ENCODE measurements around the gene CCDC178. TPM values are rescaled to one million over a fixed set of nuclear protein-coding genes. Genes with fewer than 3 reads are reported as not detected.

Gene CCDC178
- total RNA-seq, 2 donors from 2014 or later, result 0.22 to 0.29 TPM

DNA sequence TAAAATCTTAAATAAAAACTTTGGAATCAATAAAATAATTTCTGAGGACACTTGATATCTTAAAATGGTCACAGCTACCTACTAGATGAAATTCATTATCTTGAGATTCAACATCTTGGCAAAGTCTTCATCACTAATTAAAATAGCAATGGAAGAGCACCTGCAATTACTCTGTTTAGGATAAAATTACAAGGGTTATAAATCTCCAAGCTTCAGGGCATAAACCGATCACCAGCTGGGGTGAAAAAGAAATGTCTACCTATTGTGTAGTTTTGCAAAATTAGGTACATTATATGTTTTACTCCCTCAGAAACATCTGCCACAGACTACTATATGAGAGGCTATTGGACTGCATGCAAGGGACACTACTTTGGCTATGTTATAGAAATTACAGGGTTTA is 327.1 kb downstream of the CCDC178 start:
- Histone ChIP-seq H3K4me1 (ENCODE audit: control insufficient read depth, insufficient read depth, low read length) (peaks cover 6% of the 10 kb centered on the region), H3K4me3 (ENCODE audit: low read length) (no peak overlapping the region), H3K9ac (ENCODE audit: extremely low read depth, low read length, poor library complexity, severe bottlenecking) (no peak overlapping the region), H3K27me3 (ENCODE audit: control insufficient read depth, insufficient read depth, low read length, poor library complexity, severe bottlenecking) (no peaks in the 10 kb centered on the region), H3K27ac (ENCODE audit: low read depth, low read length) (no peak overlapping the region), H3K9me3 (ENCODE audit: control insufficient read depth, low read length) (no peaks in the 10 kb centered on the region), H3K36me3 (ENCODE audit: control insufficient read depth, insufficient read depth, low read length) (no peaks in the 10 kb centered on the region)
- 100% methylated on average over 1 of the region's 1 CpG; no CpG with 5 or more reads in 1 of the 2 experiments for WGBS, 2 experiments (ENCODE audit: insufficient coverage in 1 of 2, insufficient read length in 1 of 2)
- no peak for DNase-seq
- Mint-ChIP-seq H3K27ac (no peak overlapping the region), H3K36me3 (ENCODE audit: low read depth) (no peaks in the 10 kb centered on the region), H3K4me3 (no peak overlapping the region), H3K27me3 (ENCODE audit: insufficient read depth) (peaks cover 1% of the 10 kb centered on the region), H3K9me3 (no peaks in the 10 kb centered on the region), H3K4me1 (peaks cover 7% of the 10 kb centered on the region)
- TF ChIP-seq, protein P1, sequence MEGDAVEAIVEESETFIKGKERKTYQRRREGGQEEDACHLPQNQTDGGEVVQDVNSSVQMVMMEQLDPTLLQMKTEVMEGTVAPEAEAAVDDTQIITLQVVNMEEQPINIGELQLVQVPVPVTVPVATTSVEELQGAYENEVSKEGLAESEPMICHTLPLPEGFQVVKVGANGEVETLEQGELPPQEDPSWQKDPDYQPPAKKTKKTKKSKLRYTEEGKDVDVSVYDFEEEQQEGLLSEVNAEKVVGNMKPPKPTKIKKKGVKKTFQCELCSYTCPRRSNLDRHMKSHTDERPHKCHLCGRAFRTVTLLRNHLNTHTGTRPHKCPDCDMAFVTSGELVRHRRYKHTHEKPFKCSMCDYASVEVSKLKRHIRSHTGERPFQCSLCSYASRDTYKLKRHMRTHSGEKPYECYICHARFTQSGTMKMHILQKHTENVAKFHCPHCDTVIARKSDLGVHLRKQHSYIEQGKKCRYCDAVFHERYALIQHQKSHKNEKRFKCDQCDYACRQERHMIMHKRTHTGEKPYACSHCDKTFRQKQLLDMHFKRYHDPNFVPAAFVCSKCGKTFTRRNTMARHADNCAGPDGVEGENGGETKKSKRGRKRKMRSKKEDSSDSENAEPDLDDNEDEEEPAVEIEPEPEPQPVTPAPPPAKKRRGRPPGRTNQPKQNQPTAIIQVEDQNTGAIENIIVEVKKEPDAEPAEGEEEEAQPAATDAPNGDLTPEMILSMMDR (conservative IDR thresholded peaks at IDR 0.05), result no peak

DNA sequence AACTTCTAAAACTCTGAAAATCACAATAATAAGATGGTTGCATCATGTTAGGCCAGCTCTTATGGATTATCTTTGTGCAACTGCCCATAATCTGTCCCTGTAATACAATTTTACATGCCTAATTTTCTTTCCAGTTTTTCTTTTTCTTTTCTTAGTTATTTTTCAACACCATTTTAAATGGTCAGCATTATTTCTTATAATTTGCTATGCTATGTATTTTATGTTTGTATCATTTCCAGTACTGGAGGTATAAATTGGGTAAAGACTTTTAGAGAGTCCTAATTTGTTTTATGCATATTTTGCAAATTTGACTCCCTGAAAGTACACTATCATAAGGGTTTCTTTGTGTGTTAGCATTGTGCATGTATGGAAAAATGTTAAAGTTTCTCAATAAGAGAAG is 333.0 kb downstream of the CCDC178 start:
- peaks cover 2% of the 10 kb centered on the region for H3K27me3 Mint-ChIP-seq (ENCODE audit: insufficient read depth)
- H3K27me3 ChIP-seq (ENCODE audit: control insufficient read depth, insufficient read depth, low read length, poor library complexity, severe bottlenecking), result no peaks in the 10 kb centered on the region
- H3K9me3 Mint-ChIP-seq, result no peaks in the 10 kb centered on the region
- no peak for DNase-seq
- no peaks in the 10 kb centered on the region for H3K36me3 Mint-ChIP-seq (ENCODE audit: low read depth)
- H3K9ac ChIP-seq (ENCODE audit: extremely low read depth, low read length, poor library complexity, severe bottlenecking), result no peak overlapping the region
- no peak overlapping the region for H3K4me3 ChIP-seq (ENCODE audit: low read length)
- no peak overlapping the region for H3K27ac ChIP-seq (ENCODE audit: low read depth, low read length)
- no peak overlapping the region for H3K4me3 Mint-ChIP-seq
- TF ChIP-seq, protein P1 (conservative IDR thresholded peaks at IDR 0.05), result no peak
- no peaks in the 10 kb centered on the region for H3K4me1 ChIP-seq (ENCODE audit: control insufficient read depth, insufficient read depth, low read length)
- no peaks in the 10 kb centered on the region for H3K9me3 ChIP-seq (ENCODE audit: control insufficient read depth, low read length)
- H3K27ac Mint-ChIP-seq, result no peak overlapping the region
- H3K4me1 Mint-ChIP-seq, result no peaks in the 10 kb centered on the region
- no peaks in the 10 kb centered on the region for H3K36me3 ChIP-seq (ENCODE audit: control insufficient read depth, insufficient read depth, low read length)

DNA sequence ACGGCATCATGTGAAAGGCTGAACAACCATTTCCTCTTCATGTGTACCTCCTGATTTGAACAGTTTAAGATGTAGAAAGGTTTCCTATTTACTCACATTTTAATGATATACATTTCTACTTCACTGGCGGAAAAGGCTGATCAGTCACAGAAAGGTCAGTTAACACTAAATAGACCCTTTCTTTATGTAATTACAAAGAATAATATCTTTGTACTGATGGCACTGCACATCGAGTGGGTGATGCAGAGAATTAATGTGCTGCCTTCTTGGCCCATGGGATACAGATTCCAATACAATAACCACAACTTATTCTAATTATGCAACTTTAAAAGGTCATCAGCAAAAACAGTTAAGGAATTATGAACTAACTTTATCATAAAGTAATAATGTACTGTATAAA is 339.2 kb downstream of the CCDC178 start:
- Histone ChIP-seq H3K4me3 (ENCODE audit: low read length) (no peak overlapping the region), H3K27me3 (ENCODE audit: control insufficient read depth, insufficient read depth, low read length, poor library complexity, severe bottlenecking) (no peaks in the 10 kb centered on the region), H3K27ac (ENCODE audit: low read depth, low read length) (no peak overlapping the region), H3K4me1 (ENCODE audit: control insufficient read depth, insufficient read depth, low read length) (no peaks in the 10 kb centered on the region), H3K9me3 (ENCODE audit: control insufficient read depth, low read length) (no peaks in the 10 kb centered on the region), H3K36me3 (ENCODE audit: control insufficient read depth, insufficient read depth, low read length) (no peaks in the 10 kb centered on the region), H3K9ac (ENCODE audit: extremely low read depth, low read length, poor library complexity, severe bottlenecking) (no peak overlapping the region)
- DNase-seq, result no peak
- Mint-ChIP-seq H3K27me3 (ENCODE audit: insufficient read depth) (no peaks in the 10 kb centered on the region), H3K4me1 (no peaks in the 10 kb centered on the region), H3K4me3 (no peak overlapping the region), H3K36me3 (ENCODE audit: low read depth) (no peaks in the 10 kb centered on the region), H3K9me3 (no peaks in the 10 kb centered on the region), H3K27ac (no peak overlapping the region)
- WGBS, 2 experiments (ENCODE audit: insufficient coverage in 1 of 2, insufficient read length in 1 of 2), result 86% methylated on average over 1 of the region's 3 CpGs; no CpG with 5 or more reads in 1 of the 2 experiments
- TF ChIP-seq, protein P1 (conservative IDR thresholded peaks at IDR 0.05), result no peak

All from endodermal cell (in vitro differentiated cells).